Muscle layer of duodenum (tissue), 2 donors: ENCODE measurements around the gene ERVFRD-1.
"Not testable (repeated sequence)": the region's sequence is repeated elsewhere in the genome, so short reads cannot be mapped to it uniquely, and the experiment has no call there.

Source experiments
- H3K27ac ChIP-seq: one replicate; pipeline ENCODE4 v1.7.0; 2013; ENCODE audit warnings: mild to moderate bottlenecking, low read length
- H3K27me3 ChIP-seq: one replicate; pipeline ENCODE4 v1.7.0; 2013; ENCODE audit warnings: low read depth, mild to moderate bottlenecking, control low read depth, low read length
- H3K36me3 ChIP-seq, 2 donors: one replicate each; pipeline ENCODE4 v1.7.0; 2013; ENCODE audit warnings: low read length in 2 of 2, control low read depth in 1 of 2, mild to moderate bottlenecking in 1 of 2; ENCODE audit not compliant: insufficient read depth in 2 of 2, control insufficient read depth in 1 of 2
- H3K4me1 ChIP-seq, 2 donors: one replicate each; pipeline ENCODE4 v1.7.0; 2013; ENCODE audit warnings: low read length in 2 of 2, mild to moderate bottlenecking in 2 of 2, control low read depth in 1 of 2, moderate library complexity in 1 of 2; ENCODE audit not compliant: insufficient read depth in 2 of 2, control insufficient read depth in 1 of 2
- H3K4me3 ChIP-seq, 2 donors: one replicate each; pipeline ENCODE4 v1.7.0; 2013; ENCODE audit warnings: low read length in 2 of 2, low read depth in 1 of 2, mild to moderate bottlenecking in 1 of 2
- H3K9me3 ChIP-seq, 2 donors: one replicate each; pipeline ENCODE4 v1.7.0; 2013; ENCODE audit warnings: low read length in 2 of 2, control low read depth in 1 of 2, mild to moderate bottlenecking in 1 of 2; ENCODE audit not compliant: control insufficient read depth in 1 of 2
- donor health status: healthy.

Gene ERVFRD-1

DNA sequence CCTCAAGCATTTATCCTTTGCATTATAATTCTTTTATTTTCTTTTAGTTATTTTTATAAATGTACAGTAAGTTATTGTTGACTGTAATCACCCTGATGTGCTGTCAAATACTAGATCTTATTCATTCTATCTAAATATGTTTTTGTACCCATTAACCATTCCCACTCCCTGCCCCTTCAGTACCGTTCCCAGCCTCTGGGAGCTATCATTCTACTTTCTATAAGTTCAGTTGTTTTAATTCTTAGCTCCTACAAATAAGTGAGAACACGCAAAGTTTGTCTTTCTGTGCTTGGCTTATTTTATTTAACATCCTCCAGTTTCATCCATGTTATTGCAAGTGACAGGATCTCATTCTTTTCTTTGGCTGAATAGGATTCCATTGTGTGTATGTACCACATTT, 12.5 kb upstream of the ERVFRD-1 start:
- Histone ChIP-seq H3K36me3 (no peaks in the 10 kb centered on the region), H3K27ac (no peak overlapping the region)

DNA sequence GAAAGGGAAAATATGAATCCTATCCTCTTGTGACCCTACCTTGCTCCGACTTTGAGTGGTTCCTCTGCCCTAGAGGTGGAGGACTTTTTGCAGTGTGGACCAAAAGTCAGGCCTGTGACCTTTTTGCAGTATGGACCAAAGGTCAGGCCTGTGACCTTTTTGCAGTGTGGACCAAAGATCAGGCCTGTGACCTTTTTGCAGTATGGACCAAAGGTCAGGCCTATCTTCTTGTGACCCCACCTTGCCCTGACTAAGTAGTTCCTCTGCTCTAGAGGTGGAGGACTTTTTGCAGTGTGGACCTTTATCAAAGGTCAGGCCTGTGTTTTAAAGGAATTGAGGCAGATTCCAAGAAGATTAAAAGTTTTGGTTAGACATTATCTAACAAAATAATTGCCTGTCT, 10.9 kb upstream of the ERVFRD-1 start:
- no peaks in the 10 kb centered on the region for H3K36me3 ChIP-seq
- no peaks in the 10 kb centered on the region for H3K27me3 ChIP-seq
- H3K27ac ChIP-seq: no peak overlapping the region
- H3K9me3 ChIP-seq: no peaks in the 10 kb centered on the region
- no peak overlapping the region for H3K4me3 ChIP-seq
- H3K4me1 ChIP-seq: peaks cover 4 to 12% of the 10 kb centered on the region in 2 donors

More for the DNA sequence above, 12.5 kb upstream of the ERVFRD-1 start:
- no peak overlapping the region for H3K4me3 ChIP-seq
- peaks cover 4 to 12% of the 10 kb centered on the region in 2 donors for H3K4me1 ChIP-seq
- H3K9me3 ChIP-seq: no peaks in the 10 kb centered on the region
- no peaks in the 10 kb centered on the region for H3K27me3 ChIP-seq

- Histone ChIP-seq H3K27ac (no peak overlapping the region), H3K36me3 (no peaks in the 10 kb centered on the region)
Measured at GRCh38 chr6:11121851-11122250, 10.3 kb upstream of the ERVFRD-1 start.

GRCh38 chr6:11120271-11121005, 8.9 kb upstream of the ERVFRD-1 start:
- Histone ChIP-seq H3K27ac (no peak overlapping the region), H3K4me3 (no peak overlapping the region)

More at GRCh38 chr6:11121851-11122250, 10.3 kb upstream of the ERVFRD-1 start:
- H3K4me1 ChIP-seq: peaks cover 4 to 12% of the 10 kb centered on the region in 2 donors
- no peak overlapping the region for H3K4me3 ChIP-seq
- H3K27me3 ChIP-seq: no peaks in the 10 kb centered on the region
- H3K9me3 ChIP-seq: no peaks in the 10 kb centered on the region

GRCh38 chr6:11115808-11116536, 4.4 kb upstream of the ERVFRD-1 start:
- H3K27ac ChIP-seq, H3K4me3 ChIP-seq, H3K27me3 ChIP-seq: not testable (repeated sequence)

More at GRCh38 chr6:11120271-11121005, 8.9 kb upstream of the ERVFRD-1 start:
- Histone ChIP-seq H3K9me3 (no peaks in the 10 kb centered on the region), H3K4me1 (peaks cover 4 to 12% of the 10 kb centered on the region in 2 donors), H3K36me3 (no peaks in the 10 kb centered on the region), H3K27me3 (no peaks in the 10 kb centered on the region)

DNA sequence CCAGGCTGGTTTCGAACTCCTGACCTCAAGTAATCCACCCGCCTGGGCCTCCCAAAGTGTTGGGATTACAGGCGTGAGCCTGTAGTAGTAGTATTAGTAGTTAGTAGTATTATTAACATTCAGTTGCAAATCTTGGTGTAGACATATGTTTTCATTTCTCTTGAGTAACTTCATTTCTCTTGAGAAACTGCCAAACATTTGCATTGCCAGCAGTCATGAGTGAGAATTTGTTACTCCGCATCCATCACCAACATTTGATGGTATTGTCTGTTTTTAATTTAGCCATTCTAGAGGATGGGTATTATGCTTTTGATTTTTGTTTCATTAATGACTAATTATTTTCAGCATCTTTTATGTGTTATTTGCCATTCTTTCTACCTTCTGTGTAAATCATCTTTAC, 1.5 kb upstream of the ERVFRD-1 start:
- no peaks in the 10 kb centered on the region for H3K4me1 ChIP-seq
- no peaks in the 10 kb centered on the region for H3K9me3 ChIP-seq
- H3K27me3 ChIP-seq: no peaks in the 10 kb centered on the region
- no peak overlapping the region for H3K27ac ChIP-seq
- no peak overlapping the region for H3K4me3 ChIP-seq
- H3K36me3 ChIP-seq: no peaks in the 10 kb centered on the region

More at GRCh38 chr6:11115808-11116536, 4.4 kb upstream of the ERVFRD-1 start:
- H3K4me1 ChIP-seq, H3K36me3 ChIP-seq, H3K9me3 ChIP-seq: not testable (repeated sequence)

- H3K9me3 ChIP-seq: no peaks in the 10 kb centered on the region
- no peaks in the 10 kb centered on the region for H3K36me3 ChIP-seq
- H3K27me3 ChIP-seq: no peaks in the 10 kb centered on the region
- no peak overlapping the region for H3K27ac ChIP-seq
- no peak overlapping the region for H3K4me3 ChIP-seq
- H3K4me1 ChIP-seq: no peaks in the 10 kb centered on the region
Measured at GRCh38 chr6:11111769-11112437, 378 bp upstream of the ERVFRD-1 start.

DNA sequence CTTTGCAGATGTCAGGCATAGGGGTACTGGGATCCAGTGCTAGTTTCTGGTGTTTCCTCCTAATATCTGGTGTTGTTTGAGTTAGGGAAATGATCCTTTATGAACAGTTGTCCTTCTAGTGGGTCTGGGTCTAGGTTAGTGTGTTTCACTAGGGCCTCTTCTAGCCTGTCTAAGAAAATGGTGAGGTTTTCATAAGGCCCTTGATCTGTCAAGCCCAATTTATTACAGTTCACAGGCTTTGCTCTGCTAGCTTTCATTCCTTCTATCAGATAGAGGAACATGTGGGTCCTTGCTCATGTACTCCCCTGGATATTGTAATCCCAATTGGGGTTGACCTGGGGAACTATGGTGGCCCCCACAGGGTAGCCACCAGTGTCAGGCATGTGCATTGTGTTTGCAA, 2.8 kb downstream of the ERVFRD-1 start:
- Histone ChIP-seq H3K4me3 (no peak overlapping the region), H3K4me1 (no peaks in the 10 kb centered on the region), H3K27me3 (no peaks in the 10 kb centered on the region), H3K36me3 (no peaks in the 10 kb centered on the region), H3K27ac (no peak overlapping the region), H3K9me3 (no peaks in the 10 kb centered on the region)

DNA sequence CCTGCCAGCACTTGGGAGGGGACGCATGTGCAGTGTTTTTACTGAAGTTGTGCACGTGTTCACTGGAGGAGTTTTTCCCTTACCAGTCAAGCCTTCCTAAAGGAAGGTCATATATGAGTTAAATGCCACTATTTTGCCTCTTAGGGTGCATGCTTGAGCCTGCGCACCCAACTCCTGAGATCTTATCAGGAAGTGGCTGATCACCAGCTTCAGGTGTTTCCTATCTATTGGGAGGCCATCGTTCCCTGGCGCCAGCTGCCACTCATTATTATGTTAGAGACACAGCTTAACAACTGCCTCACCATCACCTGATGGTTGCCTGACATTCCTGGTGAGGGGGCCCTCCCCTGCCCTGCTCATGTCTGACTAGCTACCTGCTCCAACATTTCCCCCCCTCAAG, 8.5 kb downstream of the ERVFRD-1 start:
- Histone ChIP-seq H3K27ac (no peak overlapping the region), H3K4me1 (no peaks in the 10 kb centered on the region), H3K36me3 (peaks cover 0 to 6% of the 10 kb centered on the region in 2 donors), H3K27me3 (no peaks in the 10 kb centered on the region), H3K9me3 (peaks cover 0 to 3% of the 10 kb centered on the region in 2 donors), H3K4me3 (no peak overlapping the region)

DNA sequence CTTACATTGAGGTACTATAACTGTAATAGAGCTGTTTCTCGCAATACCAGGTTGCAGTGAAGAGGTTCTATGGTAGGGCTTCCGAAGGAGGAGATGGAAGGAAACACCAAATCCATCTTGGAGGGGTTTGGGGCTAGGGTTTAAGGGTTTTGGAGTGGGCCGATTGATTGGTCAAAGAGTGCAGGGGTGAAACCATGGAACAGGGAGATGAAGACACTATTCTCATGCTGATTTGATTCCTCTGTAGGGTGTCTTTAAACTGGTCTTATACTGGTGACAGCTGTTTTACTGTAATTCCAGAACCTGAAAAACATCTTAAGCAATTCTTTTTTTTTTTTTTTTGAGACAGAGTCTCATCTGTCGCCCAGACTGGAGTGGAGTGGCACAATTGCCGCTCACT, 10.1 kb downstream of the ERVFRD-1 start:
- H3K36me3 ChIP-seq: peaks cover 0 to 6% of the 10 kb centered on the region in 2 donors
- H3K9me3 ChIP-seq: peaks cover 0 to 3% of the 10 kb centered on the region in 2 donors
- H3K27ac ChIP-seq: no peak overlapping the region
- no peak overlapping the region for H3K4me3 ChIP-seq
- H3K4me1 ChIP-seq: no peaks in the 10 kb centered on the region
- H3K27me3 ChIP-seq: no peaks in the 10 kb centered on the region

DNA sequence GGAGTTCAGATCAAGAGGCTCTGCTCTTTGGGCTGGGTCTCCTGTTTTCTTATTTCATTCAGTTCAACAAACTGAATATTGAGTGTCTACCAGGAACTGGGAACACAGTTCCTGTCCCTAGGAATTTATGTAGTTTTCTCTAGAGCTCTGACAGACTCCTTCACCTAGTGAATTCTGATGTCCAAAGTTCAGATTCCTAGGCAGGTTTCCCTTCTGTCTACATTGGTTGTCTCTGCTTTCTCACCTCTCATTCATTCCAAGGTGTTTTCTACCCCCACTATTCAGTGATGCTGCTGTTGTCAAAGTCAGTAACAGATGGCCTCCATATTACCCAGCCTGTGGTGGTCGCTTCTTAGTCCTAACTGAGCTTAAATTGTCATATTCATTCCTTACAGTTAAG, 13.5 kb downstream of the ERVFRD-1 start:
- H3K4me1 ChIP-seq: peaks cover 0 to 6% of the 10 kb centered on the region in 2 donors
- no peaks in the 10 kb centered on the region for H3K27me3 ChIP-seq
- peaks cover 0 to 3% of the 10 kb centered on the region in 2 donors for H3K9me3 ChIP-seq
- no peak overlapping the region for H3K4me3 ChIP-seq
- no peak overlapping the region for H3K27ac ChIP-seq
- H3K36me3 ChIP-seq: peaks cover 0 to 10% of the 10 kb centered on the region in 2 donors
